ENCODE data around the gene LCE2D.

The LCE2D gene

DNA sequence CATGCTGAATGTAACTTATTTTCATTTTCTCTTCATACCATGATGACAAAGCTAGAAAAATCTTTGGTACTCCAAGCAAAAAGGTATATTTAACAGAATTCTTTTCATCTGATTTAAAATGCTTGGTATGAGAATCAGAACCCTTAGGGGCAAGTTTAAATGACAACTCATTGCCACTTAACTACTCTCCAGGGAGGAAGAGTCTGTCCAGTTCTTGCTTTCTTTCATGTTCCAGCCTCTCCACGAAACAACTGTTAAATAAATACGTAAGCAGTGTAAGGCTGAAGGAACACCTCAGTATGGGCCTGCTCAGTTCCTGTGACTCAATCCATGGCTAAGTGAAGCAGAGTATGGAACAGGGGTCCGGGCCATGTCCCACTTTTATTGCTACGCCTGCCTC lies 36.6 kb downstream of the LCE2D start:
- no peak for DNase-seq

DNA sequence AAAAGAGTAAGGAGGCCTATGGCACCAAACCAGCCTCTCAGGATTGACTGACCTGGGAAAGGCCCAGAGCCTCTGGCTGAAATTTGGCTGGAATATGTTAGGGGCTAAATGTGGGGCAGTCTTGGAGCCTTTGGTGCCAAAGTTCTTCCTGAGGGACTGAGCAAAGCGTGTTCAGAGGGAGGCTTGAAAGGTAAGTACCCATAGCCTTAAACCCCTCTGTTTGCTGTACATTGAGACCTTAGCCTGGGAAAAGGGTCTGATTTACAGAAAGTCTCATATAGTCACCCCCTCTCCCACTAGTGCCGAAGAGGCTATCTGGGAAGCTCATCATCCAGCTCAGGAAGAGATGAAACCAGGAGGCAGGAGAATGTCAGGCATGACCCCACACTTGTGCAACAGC lies 44.7 kb downstream of the LCE2D start, which contains the start of gene LCE4A:
LCE4A (plus strand) TSS at position 301 of the 400 bp plus-strand sequence. CDS start 916 bp downstream, outside the sequence.
- DNase-seq, result no peak
